Measurements from ENCODE around the gene RGS6.
"Not testable (repeated sequence)": the region's sequence is repeated elsewhere in the genome, so short reads cannot be mapped to it uniquely, and the experiment has no call there.

RGS6 gene

DNA sequence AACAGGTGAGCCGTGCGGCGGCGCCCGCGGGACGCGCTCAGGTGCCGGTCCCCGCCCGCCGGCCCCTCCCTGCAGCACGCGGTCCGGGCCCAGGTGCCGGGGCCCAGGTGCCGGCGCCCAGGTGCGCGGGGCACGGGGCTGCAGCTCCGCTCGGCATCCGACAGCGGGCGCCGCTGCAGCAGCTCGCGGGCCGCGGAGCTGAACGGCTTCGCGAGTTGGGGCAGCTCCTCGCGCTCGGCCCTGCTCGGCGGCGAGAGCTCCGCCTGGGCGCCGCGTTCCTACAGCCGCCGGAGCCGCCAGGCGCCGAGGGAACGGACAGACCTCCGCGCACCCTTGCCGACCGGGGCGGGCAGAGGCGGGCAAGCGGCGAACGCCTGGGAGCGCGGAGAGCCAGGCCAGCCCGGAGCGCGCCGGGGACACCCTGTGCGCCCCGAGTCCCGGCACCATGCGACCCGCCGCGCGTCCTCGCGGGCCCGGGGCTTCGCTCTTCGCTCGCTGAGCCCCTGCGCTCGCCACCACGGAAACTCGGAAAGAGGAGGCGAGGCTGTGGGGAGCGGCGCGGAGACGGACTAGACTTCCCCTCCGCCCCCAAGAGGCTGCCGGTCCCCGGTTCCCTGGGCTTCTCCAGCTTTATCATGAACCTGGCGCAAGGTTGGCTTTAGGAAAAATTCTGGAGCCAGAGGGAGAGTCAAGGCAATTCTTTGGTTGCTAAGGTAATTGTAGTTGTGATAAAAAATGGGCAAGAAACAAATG lies at the start of gene RGS6:
RGS6 (plus strand) TSS at position 201 of the 753 bp plus-strand sequence.
- no peak for DNase-seq (ENCODE audit: low read depth)

DNA sequence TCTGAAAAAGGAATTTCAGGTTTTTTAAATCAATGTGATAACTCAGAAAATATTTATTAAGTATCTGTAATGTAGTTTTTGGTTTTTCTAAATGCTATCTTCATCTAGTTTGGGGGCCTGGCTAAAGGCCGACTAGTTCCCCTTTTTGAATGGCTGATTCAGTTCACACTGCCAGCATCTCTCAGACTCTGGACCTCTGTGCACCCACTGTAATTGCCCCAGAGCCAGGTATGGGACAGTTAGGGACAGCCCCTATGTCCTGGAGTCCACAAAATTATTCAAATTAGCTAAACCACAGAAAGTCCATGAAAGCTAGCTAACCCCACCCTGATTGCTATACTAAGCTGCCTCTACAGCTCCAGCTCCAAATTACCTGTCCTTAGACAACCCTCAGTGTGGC lies 49.1 kb upstream of the RGS6 start:
- DNase-seq (ENCODE audit: low read depth), result no peak

DNA sequence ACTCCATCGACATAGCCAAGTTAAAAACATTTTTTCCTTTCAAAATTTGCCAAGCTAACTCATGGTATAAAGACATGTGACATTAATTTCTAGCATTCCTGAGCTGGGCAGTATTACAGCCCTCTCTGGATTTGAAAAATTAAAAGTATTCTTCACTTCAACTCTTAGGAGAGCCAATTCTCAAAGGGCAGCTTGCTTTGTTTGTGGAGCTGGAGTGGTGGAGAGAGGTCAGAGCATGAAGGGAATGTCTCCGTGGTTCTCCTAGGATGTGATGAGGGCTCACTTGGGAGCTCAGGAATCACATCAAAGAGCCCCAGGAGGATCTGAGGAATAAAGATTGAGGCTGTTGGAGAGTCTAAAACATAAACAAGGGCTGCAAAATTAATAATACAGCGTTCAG lies 46.9 kb upstream of the RGS6 start:
- DNase-seq (ENCODE audit: low read depth), result no peak

DNA sequence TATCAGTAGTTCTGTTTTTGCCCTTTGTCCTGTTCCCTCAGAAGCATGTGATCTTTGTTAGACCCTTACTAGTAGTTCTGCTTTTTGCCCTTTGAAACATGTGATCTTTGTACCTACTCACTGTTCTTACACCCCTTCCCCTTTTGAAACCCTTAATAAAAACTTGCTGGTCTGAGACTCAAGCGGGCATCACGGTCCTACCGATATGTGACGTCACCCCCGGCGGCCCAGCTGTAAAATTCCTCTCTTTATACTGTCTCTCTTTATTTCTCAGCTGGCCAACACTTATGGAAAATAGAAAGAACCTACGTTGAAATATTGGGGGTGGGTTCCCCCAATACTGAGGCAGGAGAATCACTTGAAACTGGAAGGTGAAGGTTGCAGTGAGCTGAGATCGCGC lies 44.4 kb upstream of the RGS6 start:
- not testable (repeated sequence) for DNase-seq (ENCODE audit: low read depth)

DNA sequence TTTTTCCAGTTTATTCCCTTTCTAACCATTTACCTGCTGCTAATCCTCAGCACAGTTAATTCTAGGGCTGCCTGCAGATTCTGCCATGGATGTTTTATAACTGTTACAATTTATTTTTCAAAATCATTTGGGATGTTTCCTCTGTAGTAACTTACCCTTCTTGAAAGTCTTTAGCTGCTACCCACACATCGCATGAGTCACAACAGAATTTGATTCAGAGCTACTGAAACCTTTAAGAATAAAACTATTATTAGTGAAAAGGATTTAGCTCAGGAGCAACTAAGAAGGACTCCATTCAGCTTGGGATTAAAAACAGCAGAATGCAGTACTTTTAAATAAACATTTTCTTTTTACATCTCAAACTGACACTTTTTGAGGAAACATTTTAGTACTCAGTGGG lies 41.7 kb upstream of the RGS6 start:
- no peak for DNase-seq (ENCODE audit: low read depth)

DNA sequence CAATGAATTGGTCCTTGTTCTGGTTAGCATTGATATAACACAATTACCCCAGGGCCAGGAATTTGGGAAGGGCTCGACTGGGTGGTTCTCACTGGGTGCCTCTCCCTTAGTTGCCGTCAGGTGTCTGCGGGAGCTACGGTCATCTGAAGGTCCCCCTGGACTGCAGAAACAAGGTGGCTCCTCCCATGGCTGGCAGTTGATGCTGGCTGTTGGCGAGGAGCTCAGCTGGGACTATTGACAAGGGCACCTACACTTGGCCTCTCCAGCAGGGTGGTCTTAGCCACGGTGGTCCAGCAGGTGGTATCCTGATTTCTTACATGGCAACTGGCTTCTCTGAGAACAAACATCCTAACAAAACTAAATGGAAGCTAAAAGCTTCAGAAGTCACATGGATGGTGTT lies 41.0 kb upstream of the RGS6 start:
- no peak for DNase-seq (ENCODE audit: low read depth)

DNA sequence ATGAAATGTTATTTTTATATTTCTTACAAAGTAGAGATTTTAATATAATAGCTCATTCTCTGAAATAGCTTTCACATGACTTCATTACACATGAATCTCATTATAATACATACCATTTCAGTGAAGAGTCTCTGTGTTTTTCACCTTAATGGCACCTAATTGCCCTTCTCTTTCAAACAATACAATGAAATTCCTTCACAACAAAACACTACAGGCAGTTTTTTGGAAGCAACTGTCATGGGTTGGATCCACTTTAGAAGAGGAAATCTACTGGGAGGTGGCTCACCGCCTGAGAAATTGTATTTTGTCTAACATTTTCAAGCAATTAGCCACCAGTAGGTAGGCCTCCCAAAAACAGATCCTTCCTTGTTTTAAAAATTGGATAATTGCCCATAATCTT lies 40.3 kb upstream of the RGS6 start:
- DNase-seq (ENCODE audit: low read depth), result no peak

DNA sequence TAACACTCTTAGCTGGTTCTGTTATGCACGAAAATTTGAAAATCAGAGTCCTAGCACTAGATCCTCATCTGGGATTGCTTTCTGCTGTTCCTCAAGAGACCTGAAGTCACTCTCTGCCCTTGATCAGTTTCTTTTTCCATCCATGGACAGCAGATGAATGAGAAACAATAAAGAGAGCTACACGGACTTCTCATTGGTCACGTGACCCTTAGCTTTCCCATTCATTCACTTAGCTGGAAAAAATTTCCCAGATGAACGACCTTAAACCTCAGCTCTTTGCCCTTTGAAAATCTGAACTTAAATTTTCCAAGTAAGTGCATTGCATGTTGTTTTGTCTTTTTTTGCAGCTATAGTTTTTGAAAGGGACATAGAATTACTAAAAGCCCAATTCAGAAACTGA lies 27.2 kb upstream of the RGS6 start:
- no peak for DNase-seq (ENCODE audit: low read depth)

DNA sequence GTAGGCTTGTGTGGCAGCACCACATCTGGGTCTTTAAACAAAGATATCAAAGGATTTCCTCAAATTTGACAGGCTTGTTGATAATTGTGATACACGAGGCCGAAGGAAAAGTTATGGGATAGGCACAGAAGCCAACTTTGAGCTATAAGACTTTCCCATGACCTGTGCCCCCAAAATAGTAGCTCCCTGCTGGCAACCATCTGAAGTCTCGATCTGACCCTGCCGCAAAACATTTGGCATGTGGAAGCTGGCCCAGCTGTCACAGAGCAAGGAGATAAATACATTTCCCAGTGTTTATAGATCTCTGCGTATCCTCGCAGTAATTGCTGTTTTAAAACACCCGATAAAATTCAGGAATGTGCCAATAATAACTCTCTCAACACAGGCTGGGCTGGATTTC lies 26.4 kb upstream of the RGS6 start:
- DNase-seq (ENCODE audit: low read depth), result no peak

DNA sequence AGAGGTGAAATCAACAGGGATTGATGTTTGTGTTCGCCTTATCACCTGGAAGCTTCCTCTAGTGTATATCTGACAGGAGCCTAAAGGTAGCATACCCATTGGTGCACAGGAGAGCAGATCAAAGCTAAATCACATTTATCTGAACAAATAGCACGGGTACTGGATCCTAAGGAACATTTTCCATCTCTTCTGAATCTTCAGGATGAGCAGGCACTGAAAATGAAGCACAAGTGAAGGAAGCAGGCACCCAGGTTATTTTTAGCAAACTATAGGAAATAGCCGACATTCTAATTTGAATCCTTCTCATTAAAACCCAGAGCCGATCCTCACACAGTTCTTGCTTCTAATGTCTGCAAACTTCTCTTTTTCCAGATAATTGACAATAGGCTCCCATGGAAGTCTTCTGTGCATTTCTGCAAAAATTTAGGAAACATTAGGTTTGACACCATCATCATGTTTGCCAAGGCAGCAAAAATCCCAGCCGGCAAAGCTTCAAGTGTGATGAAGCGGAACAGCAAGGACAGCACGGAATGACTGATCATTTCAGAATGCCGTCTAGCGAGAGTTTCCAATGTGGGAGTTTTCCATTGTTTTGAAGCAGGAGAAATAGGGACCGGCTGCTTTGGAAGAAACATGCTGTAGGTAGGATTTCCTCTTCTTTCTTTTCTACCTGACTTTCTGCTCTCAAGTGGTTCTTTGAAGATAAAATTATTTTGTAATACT lies 24.3 kb upstream of the RGS6 start:
- no peak for DNase-seq (ENCODE audit: low read depth)

DNA sequence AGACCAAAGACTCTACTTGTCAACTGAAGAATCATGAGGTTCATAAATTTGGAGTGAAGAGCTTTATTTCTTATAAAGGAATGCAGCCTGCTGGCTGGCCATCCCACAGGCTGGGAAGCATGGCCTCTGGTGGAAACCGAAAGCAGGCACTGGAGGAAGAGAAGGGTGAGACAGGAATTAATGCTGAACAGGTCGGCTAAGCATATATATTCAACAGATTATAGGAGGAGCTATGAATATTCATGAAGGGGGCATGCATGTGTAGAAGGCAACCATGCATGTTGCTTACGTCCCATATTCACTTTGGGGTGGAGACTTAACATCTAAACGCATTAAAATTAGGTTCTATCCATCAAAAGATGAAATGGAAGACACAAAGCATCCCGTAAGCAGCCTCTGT lies 20.6 kb upstream of the RGS6 start:
- no peak for DNase-seq (ENCODE audit: low read depth)

DNA sequence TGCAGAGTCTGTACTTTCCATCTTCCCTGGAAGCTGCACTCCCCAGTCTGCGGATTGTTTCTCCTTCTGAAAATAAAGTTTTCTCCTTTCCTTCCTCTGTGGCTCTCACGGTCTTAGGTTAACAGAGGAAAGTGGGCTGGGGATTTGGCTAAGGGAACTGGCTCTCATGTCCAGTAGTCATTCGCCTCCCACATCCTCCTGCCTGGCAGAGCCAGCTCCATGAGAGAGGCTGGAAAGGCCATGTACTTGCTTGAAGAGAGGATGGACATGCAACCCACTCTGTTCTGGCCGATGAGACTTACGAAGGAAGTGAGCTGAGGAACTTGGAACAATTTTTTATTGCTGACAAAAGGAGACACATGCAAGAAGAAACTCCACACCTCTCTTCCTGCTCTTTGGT lies 18.9 kb upstream of the RGS6 start:
- no peak for DNase-seq (ENCODE audit: low read depth)

DNA sequence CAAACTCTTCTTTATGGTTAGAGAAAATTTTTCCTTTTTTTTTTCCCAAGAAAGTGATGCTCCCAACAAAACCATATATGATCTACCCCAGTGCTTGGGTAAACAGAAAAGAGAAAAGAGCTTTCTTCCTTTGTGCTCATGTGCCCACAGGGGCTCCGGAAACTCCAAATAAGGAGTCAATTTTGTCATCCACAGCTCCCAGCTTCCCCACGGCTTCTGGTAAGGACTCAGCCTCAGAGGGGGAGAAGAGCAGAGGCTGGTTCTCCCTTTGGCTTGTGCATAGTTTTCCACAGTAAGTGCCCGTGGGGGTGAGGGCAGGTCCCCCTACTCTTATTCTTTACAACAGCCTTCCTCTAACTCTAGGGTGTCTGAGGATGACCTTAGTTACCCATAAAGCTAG lies 13.3 kb upstream of the RGS6 start:
- no peak for DNase-seq (ENCODE audit: low read depth)

DNA sequence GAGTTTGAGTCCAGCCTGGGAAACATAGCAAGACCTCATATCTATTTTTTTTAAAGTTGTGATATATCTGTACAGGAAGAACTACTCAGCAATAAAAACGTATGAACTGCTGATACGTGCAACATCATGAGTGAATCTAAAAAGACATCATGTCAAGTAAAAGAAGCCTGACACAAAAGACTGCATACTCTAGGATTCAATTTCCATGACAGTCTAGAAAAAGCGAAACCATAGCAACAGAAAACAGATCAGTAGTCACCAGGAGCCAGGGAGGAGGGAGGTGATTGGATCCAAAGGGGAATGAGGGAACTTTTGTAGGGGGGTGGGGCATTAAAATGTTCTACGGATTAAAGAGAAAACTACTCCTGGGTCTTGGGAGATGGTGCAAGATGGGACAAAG lies 8.7 kb upstream of the RGS6 start:
- DNase-seq (ENCODE audit: low read depth), result no peak

DNA sequence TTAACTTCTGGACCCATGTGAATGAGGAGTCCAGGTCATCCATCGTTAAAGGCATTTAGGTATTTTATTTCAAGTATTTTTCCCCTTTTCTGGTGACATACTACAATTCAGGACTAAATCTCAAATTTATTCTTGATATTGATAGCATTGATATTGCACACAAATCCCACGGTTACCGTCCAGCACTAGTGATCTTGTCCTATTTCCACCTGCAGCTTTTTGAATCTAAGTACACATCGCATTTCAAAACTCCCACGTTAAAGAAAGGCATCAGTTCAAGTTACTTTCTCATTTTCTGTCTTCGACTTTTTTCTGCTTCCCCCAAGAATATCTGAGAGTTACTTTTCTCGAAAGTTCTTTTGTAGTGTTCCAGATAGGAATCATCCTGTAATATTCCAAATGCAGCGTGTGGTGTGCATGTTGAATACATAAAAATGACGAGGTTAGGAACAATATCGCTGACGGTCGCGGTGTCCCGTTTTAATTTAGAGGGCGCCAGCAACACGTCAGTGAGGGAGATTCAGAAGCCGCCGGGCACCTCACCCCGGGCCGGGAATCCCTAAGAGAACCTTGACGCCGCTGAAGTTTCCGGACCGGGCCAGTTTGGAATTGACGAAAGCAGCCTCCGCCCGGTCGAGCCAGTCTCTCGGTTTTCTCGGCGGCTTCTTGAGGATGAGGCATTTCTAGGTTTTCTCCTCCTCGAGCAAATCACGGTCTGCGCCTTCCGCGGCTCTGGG lies 569 bp upstream of the RGS6 start:
- no peak for DNase-seq (ENCODE audit: low read depth)

DNA sequence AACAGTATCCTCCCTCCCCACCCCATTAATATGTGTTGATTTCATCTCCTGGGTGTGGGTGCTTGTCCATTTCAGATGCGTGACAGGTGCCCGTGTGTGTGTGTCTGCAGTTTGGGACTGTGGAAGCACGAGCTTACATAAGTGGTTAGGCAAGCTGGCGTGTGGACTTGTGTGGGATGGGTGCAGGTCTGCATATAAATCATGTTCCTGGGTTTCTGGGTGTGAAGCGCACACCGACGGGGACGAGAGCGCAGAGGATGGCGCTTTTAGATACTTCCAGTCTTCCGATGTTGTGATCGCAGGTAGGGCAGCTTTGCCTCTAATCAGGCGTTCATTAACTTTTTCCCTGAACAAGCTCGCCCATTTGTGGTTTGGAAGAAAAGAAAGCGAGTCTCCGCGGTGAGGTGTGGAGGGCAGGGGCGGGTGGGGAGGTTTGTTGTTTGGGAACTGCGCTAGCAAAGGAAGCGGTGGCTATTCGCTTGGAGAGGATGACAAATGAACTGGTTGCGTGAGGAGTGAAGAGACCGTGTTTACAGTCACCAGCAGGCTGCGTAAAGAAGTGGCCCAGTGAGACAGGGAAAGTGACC lies 865 bp downstream of the RGS6 start:
- no peak for DNase-seq (ENCODE audit: low read depth)

DNA sequence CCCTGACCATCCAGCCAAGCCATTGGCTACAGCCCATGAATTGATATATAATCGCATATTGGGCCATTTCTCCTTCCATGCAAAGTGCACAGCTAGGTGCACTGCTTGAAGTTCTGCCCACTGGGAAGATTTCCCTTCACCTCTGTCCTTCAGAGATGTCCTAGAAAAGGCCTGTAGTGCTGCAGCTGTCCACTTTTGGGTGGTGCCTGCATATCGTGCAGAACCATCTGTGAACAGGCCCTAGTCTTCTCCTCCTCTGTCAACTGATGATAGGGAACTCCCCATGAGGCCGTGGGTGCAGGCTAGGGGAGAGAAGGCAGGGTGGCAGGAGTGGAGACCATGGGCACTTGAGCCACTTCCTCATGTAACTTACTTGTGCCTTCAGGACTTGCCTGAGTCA lies 6.0 kb downstream of the RGS6 start:
- DNase-seq (ENCODE audit: low read depth), result not testable (repeated sequence)

DNA sequence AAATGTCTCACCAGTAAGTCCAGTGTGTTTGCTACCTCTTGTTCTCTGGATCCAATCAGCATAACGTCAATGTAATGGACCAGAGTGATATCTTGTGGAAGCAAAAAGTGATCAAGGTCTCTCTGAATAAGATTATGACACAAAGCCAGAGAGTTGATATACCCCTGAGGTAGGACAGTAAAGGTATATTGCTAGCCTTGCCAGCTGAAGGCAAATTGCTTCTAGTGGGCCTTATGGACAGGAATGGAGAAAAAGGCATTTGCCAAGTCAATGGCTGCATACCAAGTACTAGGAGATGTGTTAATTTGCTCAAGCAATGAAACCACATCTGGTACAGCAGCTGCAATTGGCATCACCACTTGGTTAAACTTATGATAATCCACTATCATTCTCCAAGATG lies 7.1 kb downstream of the RGS6 start:
- not testable (repeated sequence) for DNase-seq (ENCODE audit: low read depth)

DNA sequence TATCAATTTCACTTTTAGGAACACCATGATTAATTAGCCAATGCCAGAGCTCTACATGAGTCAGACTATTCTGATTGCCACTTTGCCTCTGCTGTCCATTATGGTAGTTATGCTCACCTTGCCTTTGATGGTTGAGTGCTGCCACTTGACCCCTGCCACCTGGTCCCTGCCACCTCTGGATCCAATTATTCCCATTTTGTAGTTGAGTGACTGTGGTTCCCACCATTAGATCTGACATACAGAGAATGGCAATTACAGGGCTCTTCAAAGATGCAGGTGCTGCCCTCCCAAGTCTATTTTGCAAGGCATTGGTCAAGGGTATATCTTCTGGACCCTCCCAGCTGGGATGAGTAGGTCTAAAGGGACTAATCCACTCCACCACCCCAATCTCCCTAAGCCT lies 8.3 kb downstream of the RGS6 start:
- not testable (repeated sequence) for DNase-seq (ENCODE audit: low read depth)

DNA sequence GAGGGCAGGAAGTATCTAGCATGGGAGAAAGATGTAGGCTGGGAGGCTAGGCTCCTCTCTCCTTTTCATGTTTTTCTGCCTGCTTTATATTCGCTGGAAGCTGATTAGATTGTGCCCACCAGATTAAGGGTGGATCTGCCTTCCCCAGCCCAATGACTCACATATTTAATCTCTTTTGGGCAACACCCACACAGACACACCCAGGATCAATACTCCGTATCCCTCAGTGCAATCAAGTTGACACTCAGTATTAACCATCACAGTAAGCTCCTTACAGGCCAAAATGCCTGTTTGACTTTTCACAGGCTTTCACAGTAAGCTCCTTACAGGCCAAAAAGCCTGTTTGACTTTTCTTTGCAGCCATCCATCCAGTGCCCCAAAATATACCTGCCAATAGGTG lies 9.4 kb downstream of the RGS6 start:
- not testable (repeated sequence) for DNase-seq (ENCODE audit: low read depth)

DNA sequence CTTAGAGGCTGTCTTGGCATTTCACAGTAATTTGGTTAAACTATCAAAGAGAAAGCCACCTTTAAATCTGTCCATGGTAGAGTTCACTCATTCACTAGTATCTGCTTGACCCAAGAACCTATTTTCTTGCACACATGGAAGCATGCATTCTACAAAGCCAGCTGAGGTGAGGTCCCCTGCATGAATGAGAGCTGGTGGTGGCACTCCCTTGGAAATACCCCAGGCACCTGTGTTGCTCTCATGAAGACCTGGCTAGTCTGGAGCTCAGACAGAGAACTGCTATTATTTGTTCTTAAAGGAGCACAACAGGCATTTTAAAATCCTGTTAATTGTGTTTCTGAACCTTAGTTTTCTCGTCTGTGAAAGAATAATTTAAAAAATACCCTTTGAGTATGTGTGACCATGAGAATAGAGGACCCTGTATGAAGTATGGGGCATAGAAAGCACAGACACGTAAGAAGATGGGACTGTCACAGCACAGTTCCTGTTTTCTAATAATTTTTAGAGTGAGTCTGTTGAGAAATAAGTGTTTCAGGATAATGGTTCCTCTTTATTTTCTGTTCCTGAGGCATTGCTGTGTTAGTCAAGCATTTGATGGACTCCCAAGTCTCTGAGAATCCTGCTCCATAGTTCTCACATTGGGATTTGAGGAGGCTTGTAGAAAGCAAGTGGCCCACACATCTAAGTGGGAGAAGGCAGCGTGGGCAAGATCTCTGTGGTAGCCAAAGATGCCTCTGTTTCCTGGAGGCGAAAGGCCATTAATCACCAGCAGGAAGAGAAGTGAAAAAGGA lies 10.9 kb downstream of the RGS6 start:
- no peak for DNase-seq (ENCODE audit: low read depth)

DNA sequence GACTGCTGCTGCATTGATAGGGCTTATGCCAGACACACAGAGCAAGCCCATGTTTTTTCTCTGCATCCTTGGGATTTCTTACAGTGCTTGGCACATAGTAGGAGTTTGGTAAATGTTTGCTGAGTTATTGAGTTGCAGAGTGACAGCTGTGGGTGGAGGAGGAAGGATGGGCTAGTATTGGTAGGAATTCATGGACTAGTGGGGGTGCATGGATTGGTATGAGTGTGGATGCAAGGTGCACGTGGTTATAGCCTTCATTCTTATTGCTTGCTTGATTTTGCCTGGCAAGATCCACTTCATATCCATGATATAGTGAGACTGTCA lies 11.4 kb downstream of the RGS6 start:
- no peak for DNase-seq (ENCODE audit: low read depth)
